CD4-positive, alpha-beta T cell (primary cell): ENCODE results near the gene EARS2. TPM values are rescaled to one million over a fixed set of nuclear protein-coding genes. Genes with fewer than 3 reads are reported as not detected.

Experiments used
- ATAC-seq: fragments of 200-7000 bp; cut with Tn5 transposase; one replicate; pipeline ENCODE4 v1.10.0; 2022; ENCODE audit warnings: mild to moderate bottlenecking; ENCODE audit not compliant: poor library complexity
- CTCF ChIA-PET: fragments of 350-600 bp; sonication (Branson Sonifier 250); formaldehyde crosslinking; loops from one replicate; lab custom pipeline; 2021; ENCODE audit warnings: antibody characterized with exemption, inconsistent platforms; lab: Charles Lee
- POLR2A ChIA-PET: fragments of 350-600 bp; sonication (Branson Sonifier 250); formaldehyde crosslinking; loops from one replicate; lab custom pipeline; 2021; ENCODE audit warnings: antibody characterized with exemption, inconsistent platforms; lab: Charles Lee
- DNase-seq, 14 experiments: peaks; one replicate each; pipeline ENCODE4 v3.0.0-alpha.2; 2013 to 2020; ENCODE audit warnings: mixed read lengths in 2 of 14
- H3K27ac ChIP-seq, 2 donors: one replicate each; pipeline versions ENCODE4 v1.5.1 to v1.7.0; 2013; ENCODE audit warnings: low read length in 2 of 2, low read depth in 1 of 2, mild to moderate bottlenecking in 1 of 2
- H3K27me3 ChIP-seq, 2 experiments: 1 replicate in 1 of 2; 2 replicates in 1 of 2; pipeline versions ENCODE4 v1.6.1 to v1.7.0; 2013; ENCODE audit warnings: low read length in 2 of 2, control low read depth in 1 of 2, mild to moderate bottlenecking in 1 of 2, moderate library complexity in 1 of 2; ENCODE audit not compliant: insufficient read depth in 2 of 2, control insufficient read depth in 1 of 2
- H3K36me3 ChIP-seq: one replicate; pipeline ENCODE4 v1.6.1; 2013; ENCODE audit warnings: low read length, control low read depth; ENCODE audit not compliant: insufficient read depth
- H3K4me1 ChIP-seq: one replicate; pipeline ENCODE4 v1.6.1; 2013; ENCODE audit warnings: low read length, control low read depth; ENCODE audit not compliant: insufficient read depth
- H3K4me3 ChIP-seq: one replicate; pipeline ENCODE4 v1.5.1; 2013; ENCODE audit warnings: mild to moderate bottlenecking, low read length, moderate library complexity
- H3K9me3 ChIP-seq, 2 experiments: 1 replicate in 1 of 2; 2 replicates in 1 of 2; pipeline versions ENCODE4 v1.6.1 to v1.7.0; 2013; ENCODE audit warnings: low read length in 2 of 2, mild to moderate bottlenecking in 2 of 2, control low read depth in 1 of 2, moderate library complexity in 1 of 2; ENCODE audit not compliant: control insufficient read depth in 1 of 2, insufficient read depth in 1 of 2
- H3K27ac Mint-ChIP-seq: one replicate; pipeline ENCODE4 v1.8.0; 2020; ENCODE audit warnings: mixed read lengths
- H3K27me3 Mint-ChIP-seq: one replicate; pipeline ENCODE4 v1.8.0; 2021; ENCODE audit warnings: mixed read lengths
- H3K36me3 Mint-ChIP-seq: one replicate; pipeline ENCODE4 v1.8.0; 2021; ENCODE audit warnings: low read depth, mixed read lengths
- H3K4me1 Mint-ChIP-seq: one replicate; pipeline ENCODE4 v1.8.0; 2021; ENCODE audit warnings: low read depth, mixed read lengths
- H3K4me3 Mint-ChIP-seq: one replicate; pipeline ENCODE4 v1.8.0; 2020; ENCODE audit warnings: mild to moderate bottlenecking, mixed read lengths
- H3K9me3 Mint-ChIP-seq: one replicate; pipeline ENCODE4 v1.8.0; 2020; ENCODE audit warnings: mixed read lengths
- CTCF ChIP-seq: fragments of 200-600 bp; IDR thresholded peaks from one replicate; pipeline ENCODE4 v1.8.0; 2022; ENCODE audit warnings: antibody characterized with exemption, mild to moderate bottlenecking
- intact Hi-C, 2 experiments: fragments of 100-400 bp; cut with DNase I in 1 of 2; cut with micrococcal nuclease in 1 of 2; formaldehyde crosslinking; loops; one replicate each; pipeline versions ENCODE4 v1.15.1 to v1.9.0; 2023 to 2025; cut with DNase I, micrococcal nuclease
- total RNA-seq, 174 experiments: library from RNA in 2 of 174; stranded (reverse) in 2 of 174; gene quantifications; one replicate each; pipeline ENCODE4 v1.2.3 and lab custom pipeline; 2021 to 2026

The EARS2 gene
- total RNA-seq, 2 experiments from 2014 or later: 7.9 to 8.0 TPM

- peaks cover 47% of the 10 kb centered on the region for H3K36me3 Mint-ChIP-seq
- H3K4me1 Mint-ChIP-seq: peaks cover 38% of the 10 kb centered on the region
- DNase-seq (no peak), ATAC-seq (no peak)
- H3K9me3 Mint-ChIP-seq: no peaks in the 10 kb centered on the region
- CTCF ChIA-PET: interaction anchor here (0.6 kb wide), 1 partner anchor 61 kb away, joined by 3 read pairs; no protein-coding TSS in a partner anchor
- Histone ChIP-seq H3K27ac (no peak overlapping the region), H3K36me3 (peaks cover 46% of the 10 kb centered on the region), H3K4me1 (peaks cover 25% of the 10 kb centered on the region), H3K4me3 (no peak overlapping the region), H3K9me3 (no peaks in the 10 kb centered on the region), H3K27me3 (no peaks in the 10 kb centered on the region)
- H3K27me3 Mint-ChIP-seq: no peaks in the 10 kb centered on the region
- TF ChIP-seq CTCF: no peak
- no peak overlapping the region for H3K27ac Mint-ChIP-seq
- intact Hi-C loops: no loop called here
- no peak overlapping the region for H3K4me3 Mint-ChIP-seq
- POLR2A ChIA-PET: interaction anchor here (0.9 to 1.1 kb wide), 2 partner anchors 13 to 26 kb away, joined by 3 read pairs; partner anchors contain the start of gene GGA2
Measured at GRCh38 chr16:23496821-23497542, 60.2 kb downstream of the EARS2 start.

GRCh38 chr16:23495671-23496070, 61.5 kb downstream of the EARS2 start:
- no peak for DNase-seq
- H3K27ac ChIP-seq: no peak overlapping the region
- intact Hi-C loops: no loop called here
- Mint-ChIP-seq H3K27ac (no peak overlapping the region), H3K27me3 (no peaks in the 10 kb centered on the region), H3K9me3 (no peaks in the 10 kb centered on the region), H3K36me3 (peaks cover 59% of the 10 kb centered on the region), H3K4me3 (no peak overlapping the region), H3K4me1 (peaks cover 27% of the 10 kb centered on the region)
- ChIA-PET POLR2A (no interaction called here), CTCF (no interaction called here)
- no peak overlapping the region for H3K4me3 ChIP-seq
- ATAC-seq: no peak
- H3K4me1 ChIP-seq: peaks cover 25% of the 10 kb centered on the region
- no peaks in the 10 kb centered on the region for H3K9me3 ChIP-seq
- no peak for TF ChIP-seq CTCF
- H3K27me3 ChIP-seq: no peaks in the 10 kb centered on the region
- peaks cover 50% of the 10 kb centered on the region for H3K36me3 ChIP-seq

GRCh38 chr16:23494188-23494587, 63.0 kb downstream of the EARS2 start:
- H3K36me3 Mint-ChIP-seq: peaks cover 72% of the 10 kb centered on the region
- Histone ChIP-seq H3K27me3 (no peaks in the 10 kb centered on the region), H3K36me3 (peaks cover 59% of the 10 kb centered on the region), H3K27ac (no peak overlapping the region), H3K9me3 (no peaks in the 10 kb centered on the region), H3K4me1 (peaks cover 15% of the 10 kb centered on the region), H3K4me3 (no peak overlapping the region)
- H3K4me3 Mint-ChIP-seq: no peak overlapping the region
- no peak overlapping the region for H3K27ac Mint-ChIP-seq
- no peak for TF ChIP-seq CTCF
- no peaks in the 10 kb centered on the region for H3K9me3 Mint-ChIP-seq
- POLR2A ChIA-PET: no interaction called here
- peaks cover 17% of the 10 kb centered on the region for H3K4me1 Mint-ChIP-seq
- intact Hi-C loops: no loop called here
- H3K27me3 Mint-ChIP-seq: no peaks in the 10 kb centered on the region
- DNase-seq (no peak), ATAC-seq (no peak)
- CTCF ChIA-PET: no interaction called here
